Gastroesophageal sphincter (tissue), 4 donors: ENCODE results near the gene CRYGN. TPM values are rescaled to one million over a fixed set of nuclear protein-coding genes. Genes with fewer than 3 reads are reported as not detected.
A peak's percentile ranks its signal among the peaks of the same experiment; 100 is the strongest.

Source experiments
- ATAC-seq: fragments of 150-250 bp; one replicate; pipeline ENCODE4 v1.9.1; 2016; ENCODE audit warnings: mild to moderate bottlenecking, moderate library complexity
- H3K27ac ChIP-seq, 4 donors: fragments of 200-600 bp; sonication (generic) in 3 of 4; 1 replicate in 3 of 4; 2 replicates in 1 of 4; pipeline ENCODE4 v1.5.1; 2016 to 2019
- H3K27me3 ChIP-seq: fragments of 200-600 bp; sonication (generic); one replicate; pipeline ENCODE4 v1.5.1; 2019
- H3K36me3 ChIP-seq, 2 donors: fragments of 200-600 bp; sonication (generic); one replicate each; pipeline ENCODE4 v1.5.1; 2019; ENCODE audit warnings: control low read depth in 1 of 2
- H3K4me1 ChIP-seq, 3 donors: fragments of 200-600 bp; sonication (generic); 1 replicate in 2 of 3; 2 replicates in 1 of 3; pipeline ENCODE4 v1.5.1; 2016 to 2019; ENCODE audit warnings: control low read depth in 2 of 3
- H3K4me3 ChIP-seq, 2 donors: fragments of 200-600 bp; sonication (generic); one replicate each; pipeline ENCODE4 v1.5.1; 2019; ENCODE audit warnings: mild to moderate bottlenecking in 1 of 2, moderate library complexity in 1 of 2
- H3K9me3 ChIP-seq, 3 donors: fragments of 200-600 bp; sonication (generic); one replicate each; pipeline ENCODE4 v1.5.1; 2017 to 2019; ENCODE audit warnings: control low read depth in 2 of 3
- EP300 ChIP-seq: sonication (generic); formaldehyde crosslinking; IDR thresholded peaks from one replicate; pipeline ENCODE4 v1.6.1; 2017; ENCODE audit warnings: antibody characterized with exemption, mild to moderate bottlenecking
- POLR2A ChIP-seq, 2 donors: fragments of 450-650 bp; IDR thresholded peaks; one replicate each; pipeline ENCODE4 v1.6.1; 2017; ENCODE audit warnings: antibody characterized with exemption in 2 of 2, mild to moderate bottlenecking in 2 of 2, moderate library complexity in 1 of 2
- POLR2AphosphoS5 ChIP-seq: sonication (generic); formaldehyde crosslinking; IDR thresholded peaks from one replicate; pipeline ENCODE4 v1.6.1; 2017; ENCODE audit warnings: antibody characterized with exemption
- WGBS, 2 donors: methylation state at CpG; one replicate each; pipeline ENCODE4 v1.1.5; 2018; ENCODE audit warnings: low coverage in 1 of 2; 5-methylcytosine and 5-hydroxymethylcytosine counted together
- total RNA-seq, 4 donors: library from RNA; depleted of rRNA; stranded (reverse); fragments of >200 nt; gene quantifications; one replicate each; pipeline ENCODE4 v1.1.0, GENCODE V29; 2016
- TF ChIP-seq, protein P1 (sequence below), 4 experiments: fragments of 200-600 bp in 2 of 4; fragments of 450-650 bp in 2 of 4; sonication (generic) in 1 of 4; IDR thresholded peaks; one replicate each; pipeline ENCODE4 v1.5.1; 2017 to 2019; ENCODE audit warnings: antibody characterized with exemption in 4 of 4, mild to moderate bottlenecking in 2 of 4, moderate library complexity in 2 of 4

The CRYGN gene
- total RNA-seq, 4 donors from 2014 or later, result 0.27 to 4.4 TPM; not detected in 2

GRCh38 chr7:151461096-151461941, 21.4 kb upstream of the CRYGN start:
- H3K27me3 ChIP-seq, result no peaks in the 10 kb centered on the region
- no peak for TF ChIP-seq POLR2A (IDR thresholded peaks at IDR 0.05)
- TF ChIP-seq, protein P1, sequence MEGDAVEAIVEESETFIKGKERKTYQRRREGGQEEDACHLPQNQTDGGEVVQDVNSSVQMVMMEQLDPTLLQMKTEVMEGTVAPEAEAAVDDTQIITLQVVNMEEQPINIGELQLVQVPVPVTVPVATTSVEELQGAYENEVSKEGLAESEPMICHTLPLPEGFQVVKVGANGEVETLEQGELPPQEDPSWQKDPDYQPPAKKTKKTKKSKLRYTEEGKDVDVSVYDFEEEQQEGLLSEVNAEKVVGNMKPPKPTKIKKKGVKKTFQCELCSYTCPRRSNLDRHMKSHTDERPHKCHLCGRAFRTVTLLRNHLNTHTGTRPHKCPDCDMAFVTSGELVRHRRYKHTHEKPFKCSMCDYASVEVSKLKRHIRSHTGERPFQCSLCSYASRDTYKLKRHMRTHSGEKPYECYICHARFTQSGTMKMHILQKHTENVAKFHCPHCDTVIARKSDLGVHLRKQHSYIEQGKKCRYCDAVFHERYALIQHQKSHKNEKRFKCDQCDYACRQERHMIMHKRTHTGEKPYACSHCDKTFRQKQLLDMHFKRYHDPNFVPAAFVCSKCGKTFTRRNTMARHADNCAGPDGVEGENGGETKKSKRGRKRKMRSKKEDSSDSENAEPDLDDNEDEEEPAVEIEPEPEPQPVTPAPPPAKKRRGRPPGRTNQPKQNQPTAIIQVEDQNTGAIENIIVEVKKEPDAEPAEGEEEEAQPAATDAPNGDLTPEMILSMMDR (IDR thresholded peaks at IDR 0.05), result no peak
- TF ChIP-seq EP300, result no peak
- TF ChIP-seq POLR2AphosphoS5, result no peak
- WGBS, 2 donors, result 62 to 87% methylated on average over 3 to 5 of the region's 6 CpGs
- peaks cover 0 to 8% (median 0%) of the 10 kb centered on the region in 3 donors for H3K9me3 ChIP-seq
- no peak overlapping the region for H3K4me3 ChIP-seq
- peak overlapping the region; percentile 92 to 97 (median 95) for H3K27ac ChIP-seq
- no peak for ATAC-seq
- H3K36me3 ChIP-seq, result peaks cover 0 to 24% of the 10 kb centered on the region in 2 donors
- peaks cover 0 to 34% (median 22%) of the 10 kb centered on the region in 3 donors for H3K4me1 ChIP-seq

DNA sequence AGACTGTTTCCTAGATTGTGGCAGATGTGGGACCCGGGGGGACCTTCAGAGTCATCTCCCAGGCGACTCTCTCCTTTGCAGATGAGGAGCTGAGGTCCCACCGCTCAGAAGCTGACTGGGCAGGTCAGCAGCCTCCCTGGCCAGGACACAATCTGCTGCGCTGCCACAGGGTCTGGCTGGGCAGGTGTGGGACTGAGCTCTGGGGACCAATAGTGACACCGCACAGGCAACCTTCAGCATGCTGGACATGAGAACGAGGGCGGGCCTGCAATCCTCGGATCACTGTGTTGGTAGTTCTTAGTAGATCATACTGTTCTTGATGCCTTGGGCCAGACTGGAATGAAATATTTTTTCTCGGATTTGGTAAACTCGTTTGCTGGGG, 20.5 kb upstream of the CRYGN start:
- H3K9me3 ChIP-seq, result peaks cover 0 to 8% (median 0%) of the 10 kb centered on the region in 3 donors
- peak; percentile 42 for ATAC-seq
- H3K36me3 ChIP-seq, result peaks cover 0 to 16% of the 10 kb centered on the region in 2 donors
- H3K4me1 ChIP-seq, result peaks cover 0 to 34% (median 22%) of the 10 kb centered on the region in 3 donors
- H3K27ac ChIP-seq, result peak overlapping the region; percentile 92 to 97 (median 95)
- TF ChIP-seq POLR2AphosphoS5, result no peak
- TF ChIP-seq POLR2A (IDR thresholded peaks at IDR 0.05), result no peak
- TF ChIP-seq, protein P1 (IDR thresholded peaks at IDR 0.05), result no peak
- TF ChIP-seq EP300, result no peak
- WGBS, 2 donors, result 43% methylated on average over 9 of the region's 10 CpGs; no CpG with 5 or more reads in 1 of the 2 donors
- peak overlapping the region in 1 of 2 donors; percentile 32 for H3K4me3 ChIP-seq
- H3K27me3 ChIP-seq, result no peaks in the 10 kb centered on the region

DNA sequence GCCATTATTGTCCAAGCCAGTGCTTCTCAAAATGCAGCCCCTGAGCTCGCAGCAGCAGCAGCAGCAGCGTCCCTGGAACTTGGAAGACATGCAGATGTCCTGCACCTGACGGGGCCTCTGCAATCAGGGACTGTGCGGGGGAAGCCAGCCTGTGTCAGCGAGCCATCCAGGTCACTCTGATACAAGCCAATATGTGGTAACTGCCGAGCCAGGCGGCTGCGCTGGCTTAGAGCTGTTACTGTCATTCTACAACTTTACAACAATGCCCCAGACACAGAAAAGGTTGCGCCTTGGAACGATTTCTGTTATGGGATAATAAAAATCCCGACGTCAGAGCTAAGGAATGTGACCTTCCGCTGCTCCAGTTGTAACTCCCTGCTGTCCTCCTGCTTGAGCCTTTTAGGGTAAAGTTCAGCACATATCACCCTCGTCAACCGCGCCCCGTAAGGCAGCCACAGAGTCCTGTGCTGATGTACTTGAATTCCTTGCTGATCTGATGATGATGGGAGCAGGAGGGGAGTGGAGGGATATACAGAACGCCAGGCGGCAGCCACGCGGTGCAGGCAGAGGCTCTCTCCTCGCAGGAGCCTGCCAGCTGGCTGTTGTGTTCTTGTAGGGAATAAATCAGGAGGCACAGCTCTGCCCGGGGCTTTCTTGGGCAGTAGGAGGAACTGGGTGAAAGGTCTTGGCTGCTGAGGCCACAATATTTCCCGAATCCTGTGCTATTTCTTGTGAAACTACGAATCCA, 20.0 kb upstream of the CRYGN start:
- peak; percentile 93 for ATAC-seq
- WGBS, 2 donors, result 0% methylated on average over 3 of the region's 25 CpGs; no CpG with 5 or more reads in 1 of the 2 donors
- TF ChIP-seq POLR2A (IDR thresholded peaks at IDR 0.05) (no peak), EP300 (peak; percentile 57), POLR2AphosphoS5 (peak; percentile 97)
- TF ChIP-seq, protein P1 (IDR thresholded peaks at IDR 0.05), result peak in 3 of 4 experiments; percentile 50 to 58 (median 57)
- Histone ChIP-seq H3K27ac (peak overlapping the region; percentile 92 to 97 (median 95)), H3K9me3 (peaks cover 0 to 8% (median 0%) of the 10 kb centered on the region in 3 donors), H3K4me1 (peaks cover 0 to 34% (median 22%) of the 10 kb centered on the region in 3 donors), H3K4me3 (peak overlapping the region in 1 of 2 donors; percentile 32), H3K36me3 (peaks cover 0 to 10% of the 10 kb centered on the region in 2 donors), H3K27me3 (no peaks in the 10 kb centered on the region)

- no peaks in the 10 kb centered on the region for H3K36me3 ChIP-seq
- H3K27me3 ChIP-seq, result no peaks in the 10 kb centered on the region
- H3K4me1 ChIP-seq, result peaks cover 0 to 34% (median 22%) of the 10 kb centered on the region in 3 donors
- peaks cover 0 to 5% (median 0%) of the 10 kb centered on the region in 3 donors for H3K9me3 ChIP-seq
- no peak overlapping the region for H3K4me3 ChIP-seq
- no peak for TF ChIP-seq EP300
- no peak for TF ChIP-seq POLR2AphosphoS5
- TF ChIP-seq, protein P1 (IDR thresholded peaks at IDR 0.05), result no peak
- no peak for TF ChIP-seq POLR2A (IDR thresholded peaks at IDR 0.05)
- no peak overlapping the region for H3K27ac ChIP-seq
- WGBS, 2 donors, result 99 to 100% methylated on average over 3 to 6 of the region's 6 CpGs
- no peak for ATAC-seq
These were observed 17.6 kb upstream of the CRYGN start for GRCh38 chr7:151457534-151457933.
